HepG2 (cell line): ENCODE measurements around the gene SLC30A4. TPM values are rescaled to one million over a fixed set of nuclear protein-coding genes. Genes with fewer than 3 reads are reported as not detected.
A peak's percentile ranks its signal among the peaks of the same experiment; 100 is the strongest.

ENCODE experiments used
- ATAC-seq: fragments of 200-7000 bp; cut with Tn5 transposase; 3 replicates; pipeline ENCODE4 v1.9.1; 2020; ENCODE audit warnings: mild to moderate bottlenecking, moderate library complexity
- BruUV-seq: library from RNA; stranded (reverse); fragments of 400-500 nt; replicated peaks from 2 replicates; lab custom pipeline; 2021; lab: Mats Ljungman, UMichigan
- CTCF ChIA-PET: fragments of 300-600 bp; formaldehyde crosslinking; extraction: SDS; loops from one replicate; lab custom pipeline; 2021; ENCODE audit warnings: low total read pairs, inconsistent platforms, low intra/inter-chr PET ratio; lab: Yijun Ruan, JAX
- POLR2A ChIA-PET: fragments of 350-600 bp; sonication (Branson Sonifier 250); formaldehyde crosslinking; loops from one replicate; lab custom pipeline; 2020; ENCODE audit warnings: antibody characterized with exemption, inconsistent platforms; lab: Yijun Ruan, JAX
- DNase-seq: peaks from one replicate; pipeline ENCODE4 v3.0.0-alpha.2; 2015; ENCODE audit warnings: low spot score
- FAIRE-seq: peaks from 3 replicates; lab custom pipeline; 2011; peaks lifted over from hg19 to GRCh38; lab: Jason Lieb, UNC
- H2AFZ ChIP-seq: one replicate; pipeline ENCODE4 v1.6.1; 2011; ENCODE audit warnings: low read length, inconsistent platforms
- H3K27ac ChIP-seq: fragments of 300-600 bp; 3 replicates; pipeline ENCODE4 v1.8.0; 2011; ENCODE audit warnings: mixed run types, mild to moderate bottlenecking, mixed read lengths, low read length, inconsistent platforms; ENCODE audit not compliant: insufficient read depth; ENCODE audit errors: extremely low read length
- H3K27me3 ChIP-seq, 2 experiments: fragments of 200-600 bp in 1 of 2; 2 replicates in 1 of 2; 3 replicates in 1 of 2; pipeline versions ENCODE4 v1.6.0 to v1.8.0; 2011; ENCODE audit warnings: low read length in 2 of 2, mild to moderate bottlenecking in 2 of 2, moderate library complexity in 2 of 2, inconsistent platforms in 1 of 2; ENCODE audit not compliant: insufficient read depth in 2 of 2, control insufficient read depth in 1 of 2
- H3K36me3 ChIP-seq, 2 experiments: fragments of 200-600 bp in 1 of 2; replicated peaks in 1 of 2; 2 replicates in 1 of 2; 3 replicates in 1 of 2; pipeline versions ENCODE4 v1.5.1 to v1.8.0; 2011; ENCODE audit warnings: low read length in 2 of 2, inconsistent platforms in 1 of 2; ENCODE audit not compliant: insufficient read depth in 2 of 2, control insufficient read depth in 1 of 2
- H3K4me1 ChIP-seq: 2 replicates; pipeline ENCODE4 v1.5.1; 2012; ENCODE audit warnings: low read length, inconsistent platforms; ENCODE audit not compliant: insufficient read depth
- H3K4me2 ChIP-seq: 2 replicates; pipeline ENCODE4 v1.6.0; 2011; ENCODE audit warnings: low read depth, low read length, inconsistent platforms
- H3K4me3 ChIP-seq, 3 experiments: fragments of 200-600 bp in 1 of 3; sonication (generic), shearing (Covaris generic) in 1 of 3; replicated peaks in 1 of 3; 2 replicates each; pipeline ENCODE4 v1.5.1; 2011 to 2016; ENCODE audit warnings: low read length in 3 of 3, inconsistent platforms in 2 of 3, low read depth in 2 of 3, mild to moderate bottlenecking in 2 of 3, control low read depth in 1 of 3, mixed read lengths in 1 of 3; ENCODE audit not compliant: insufficient read depth in 1 of 3
- H3K79me2 ChIP-seq: one replicate; pipeline ENCODE4 v1.6.1; 2011; ENCODE audit warnings: low read length, inconsistent platforms; ENCODE audit not compliant: insufficient read depth
- H3K9ac ChIP-seq: 2 replicates; pipeline ENCODE4 v1.6.0; 2011; ENCODE audit warnings: mild to moderate bottlenecking, low read depth, low read length, inconsistent platforms; ENCODE audit not compliant: insufficient read depth
- H3K9me3 ChIP-seq: 2 replicates; pipeline ENCODE4 v1.5.1; 2012; ENCODE audit warnings: mild to moderate bottlenecking, low read length
- H4K20me1 ChIP-seq: 2 replicates; pipeline ENCODE4 v1.6.0; 2011; ENCODE audit warnings: inconsistent platforms, mild to moderate bottlenecking, low read length, moderate library complexity; ENCODE audit not compliant: insufficient read depth
- ATM ChIP-seq: fragments of 450-650 bp; IDR thresholded peaks from 2 replicates; pipeline ENCODE4 v1.7.1; 2017; ENCODE audit warnings: mild to moderate bottlenecking, borderline replicate concordance
- CBX5 ChIP-seq: sonication (generic); formaldehyde crosslinking; IDR thresholded peaks from 2 replicates; pipeline ENCODE4 v1.4.0; 2020; ENCODE audit warnings: missing genetic modification reagents, borderline replicate concordance
- NR2F6 ChIP-seq, 2 experiments: IDR thresholded peaks; 2 replicates each; pipeline ENCODE4 v1.6.1; 2016; ENCODE audit warnings: antibody characterized with exemption in 1 of 2, mild to moderate bottlenecking in 1 of 2
- PRDM10 ChIP-seq: sonication (generic); formaldehyde crosslinking; IDR thresholded peaks from 2 replicates; pipeline ENCODE4 v1.4.0; 2020; ENCODE audit warnings: low read depth, missing genetic modification reagents
- TAF15 ChIP-seq: fragments of 200-400 bp; formaldehyde crosslinking; IDR thresholded peaks from one replicate; pipeline ENCODE4 v1.6.1; 2018; ENCODE audit warnings: mild to moderate bottlenecking, low read depth, low read length; ENCODE audit not compliant: poor library complexity, severe bottlenecking
- WIZ ChIP-seq: sonication (generic); formaldehyde crosslinking; IDR thresholded peaks from 2 replicates; pipeline ENCODE4 v1.5.1; 2020; ENCODE audit warnings: mild to moderate bottlenecking, missing genetic modification reagents
- ZBTB26 ChIP-seq: IDR thresholded peaks from 2 replicates; pipeline ENCODE4 v1.6.1; 2016; ENCODE audit warnings: missing compliant biosample characterization, missing genetic modification reagents, borderline replicate concordance
- ZBTB7B ChIP-seq: sonication (generic); formaldehyde crosslinking; IDR thresholded peaks from 2 replicates; pipeline ENCODE4 v1.4.0; 2020; ENCODE audit warnings: missing genetic modification reagents
- ZFYVE20 ChIP-seq: sonication (generic); formaldehyde crosslinking; IDR thresholded peaks from 2 replicates; pipeline ENCODE4 v1.8.0; 2023; ENCODE audit warnings: low read depth, mild to moderate bottlenecking, moderate library complexity, missing genetic modification reagents, borderline replicate concordance
- ZNF343 ChIP-seq: sonication (generic); formaldehyde crosslinking; IDR thresholded peaks from 2 replicates; pipeline ENCODE4 v1.4.0; 2020; ENCODE audit warnings: mild to moderate bottlenecking, missing genetic modification reagents
- ZNF441 ChIP-seq: sonication (generic); formaldehyde crosslinking; IDR thresholded peaks from 2 replicates; pipeline ENCODE4 v1.7.0; 2021; ENCODE audit warnings: missing genetic modification reagents, borderline replicate concordance
- ZNF512 ChIP-seq: sonication (generic); formaldehyde crosslinking; IDR thresholded peaks from 2 replicates; pipeline ENCODE4 v1.4.0; 2020; ENCODE audit warnings: mild to moderate bottlenecking, missing genetic modification reagents
- WGBS: methylation state at CpG from one replicate; pipeline ENCODE4 v1.1.6; 2017; ENCODE audit warnings: low lambda C conversion rate; 5-methylcytosine and 5-hydroxymethylcytosine counted together
- in situ Hi-C: cut with HindIII; loops from 2 replicates; pipeline ENCODE4 v1.10.0; 2017; ENCODE audit warnings: low pct_unique_long_range_greater_than_20kb; ENCODE audit not compliant: extremely low pct_ligation_motif_present
- intact Hi-C: fragments of 100-400 bp; cut with micrococcal nuclease; formaldehyde crosslinking; loops from one replicate; pipeline ENCODE4 v1.10.0; 2022; ENCODE audit not compliant: unreplicated experiment
- polyA plus RNA-seq, 8 experiments: library from polyadenylated mRNA; depleted of rRNA in 3 of 8; stranded (reverse) in 7 of 8; unstranded in 1 of 8; fragments of >200 nt; fragmentation: Illumina TruSeq in 4 of 8; extraction: Trizol in 4 of 8; gene quantifications; 2 replicates each; pipeline versions ENCODE4 v1.2.1 to v1.2.3, GENCODE V29; 2011 to 2016; ENCODE audit warnings: low read depth in 4 of 8, missing spikeins in 1 of 8, mixed read lengths in 1 of 8; ENCODE audit not compliant: insufficient read depth in 1 of 8
- total RNA-seq, 5 experiments: library from RNA; depleted of rRNA; stranded (reverse); fragments of >200 nt; fragmentation: Illumina TruSeq; extraction: Trizol; gene quantifications; 2 replicates each; pipeline ENCODE4 v1.2.3, GENCODE V29; 2016; ENCODE audit warnings: low read depth in 1 of 5

SLC30A4 gene
- total and polyA plus RNA-seq, 2 of the 13 experiments (the other 11 are each of a cell fraction or from before 2014, with no cell fraction given) = 0.01 to 0.04 TPM

GRCh38 chr15:45474799-45475198 is 47.8 kb downstream of the SLC30A4 start:
- DNase-seq (no peak), FAIRE-seq (no peak), ATAC-seq (peak; percentile 38; the same call in 2 of the 3 replicates)
- Histone ChIP-seq H2AFZ (no peak overlapping the region), H3K9ac (no peak overlapping the region), H3K27ac (no peak overlapping the region), H3K4me3 (no peak overlapping the region), H3K9me3 (no peaks in the 10 kb centered on the region), H3K79me2 (no peaks in the 10 kb centered on the region), H4K20me1 (no peaks in the 10 kb centered on the region), H3K4me1 (no peaks in the 10 kb centered on the region; the same call in 1 of the 2 replicates), H3K27me3 (no peaks in the 10 kb centered on the region; a peak in 1 of 5 replicates), H3K4me2 (no peak overlapping the region), H3K36me3 (no peaks in the 10 kb centered on the region)
- WGBS = 59% methylated on average over 6 of the region's 6 CpGs
- no TSS peak for BruUV-seq
- ChIA-PET POLR2A (interaction anchor here (0.6 kb wide), 1 partner anchor 293 kb away, joined by 3 read pairs; no protein-coding TSS in a partner anchor), CTCF (no interaction called here)
- no peak for TF ChIP-seq ZNF343 (CRISPR knock-in tag)
- no peak for TF ChIP-seq ZFYVE20 (CRISPR knock-in tag)
- TF ChIP-seq WIZ (CRISPR knock-in tag) = no peak
- TF ChIP-seq ZNF441 (CRISPR knock-in tag) = no peak
- no peak for TF ChIP-seq CBX5
- no peak for TF ChIP-seq ZBTB7B (CRISPR knock-in tag)
- in situ Hi-C loops = no loop called here
- intact Hi-C loops = no loop called here

GRCh38 chr15:45473068-45473467 is 49.5 kb downstream of the SLC30A4 start:
- H3K4me1 ChIP-seq = no peaks in the 10 kb centered on the region; the same call in 1 of the 2 replicates
- no peaks in the 10 kb centered on the region for H3K36me3 ChIP-seq
- FAIRE-seq (no peak), ATAC-seq (no peak), DNase-seq (no peak)
- in situ Hi-C loops = no loop called here
- no peak overlapping the region for H3K9ac ChIP-seq
- H3K4me2 ChIP-seq = no peak overlapping the region
- peaks cover 0 to 7% of the 10 kb centered on the region in 2 experiments; a peak in 1 of 5 replicates for H3K27me3 ChIP-seq
- H4K20me1 ChIP-seq = no peaks in the 10 kb centered on the region
- H3K9me3 ChIP-seq = no peaks in the 10 kb centered on the region
- no peak overlapping the region for H3K4me3 ChIP-seq
- no peak overlapping the region for H3K27ac ChIP-seq
- intact Hi-C loops = no loop called here
- POLR2A ChIA-PET = no interaction called here
- no peak overlapping the region for H2AFZ ChIP-seq
- 37% methylated on average over 2 of the region's 2 CpGs for WGBS
- no peaks in the 10 kb centered on the region for H3K79me2 ChIP-seq
- CTCF ChIA-PET = no interaction called here
- BruUV-seq = no TSS peak
- no peak for TF ChIP-seq ZNF512 (CRISPR knock-in tag)
- no peak for TF ChIP-seq TAF15
- TF ChIP-seq ZBTB26 (CRISPR knock-in tag) = no peak
- no peak for TF ChIP-seq ATM
- no peak for TF ChIP-seq PRDM10 (CRISPR knock-in tag)
- TF ChIP-seq NR2F6 (IDR thresholded peaks at IDR 0.05) = no peak
- TF ChIP-seq NR2F6 (CRISPR knock-in tag; IDR thresholded peaks at IDR 0.05) = no peak
